Activated gamma-delta T cell treated with anti-CD3 and anti-CD28 coated beads, Interleukin-2, amount 50 U/mL, for 16 hours (primary cell): Measurements from ENCODE around the gene ART3.
"Not testable (repeated sequence)": the region's sequence is repeated elsewhere in the genome, so short reads cannot be mapped to it uniquely, and the experiment has no call there.

Experiments used
- DNase-seq: peaks from one replicate; pipeline ENCODE4 v3.0.0-alpha.2; 2020; ENCODE audit warnings: low read depth

ART3 gene, protein sequence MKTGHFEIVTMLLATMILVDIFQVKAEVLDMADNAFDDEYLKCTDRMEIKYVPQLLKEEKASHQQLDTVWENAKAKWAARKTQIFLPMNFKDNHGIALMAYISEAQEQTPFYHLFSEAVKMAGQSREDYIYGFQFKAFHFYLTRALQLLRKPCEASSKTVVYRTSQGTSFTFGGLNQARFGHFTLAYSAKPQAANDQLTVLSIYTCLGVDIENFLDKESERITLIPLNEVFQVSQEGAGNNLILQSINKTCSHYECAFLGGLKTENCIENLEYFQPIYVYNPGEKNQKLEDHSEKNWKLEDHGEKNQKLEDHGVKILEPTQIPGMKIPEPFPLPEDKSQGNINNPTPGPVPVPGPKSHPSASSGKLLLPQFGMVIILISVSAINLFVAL

DNA sequence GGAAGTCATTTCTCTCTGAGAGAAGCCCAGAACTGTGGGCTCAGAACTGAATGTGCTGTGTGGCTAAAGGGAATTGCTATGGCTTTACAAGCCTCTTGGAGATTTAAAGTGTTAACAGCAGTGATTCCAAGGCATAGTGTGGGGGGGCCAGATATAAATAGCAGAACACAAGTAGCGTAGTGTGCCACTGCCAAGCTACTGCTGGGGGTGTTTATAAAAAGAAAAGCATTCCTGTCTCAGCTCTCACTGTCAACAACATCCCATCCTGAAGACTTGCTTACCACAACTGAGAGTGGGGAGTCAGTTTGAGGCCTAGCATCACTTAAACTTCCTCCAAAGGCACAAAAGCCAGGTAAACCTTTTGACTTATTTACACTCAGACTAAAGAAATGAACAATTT lies at the start of gene ART3:
ART3 (plus strand) TSS at position 242 of the 400 bp plus-strand sequence. CDS start 1,181 bp downstream, outside the sequence.
- no peak for DNase-seq

DNA sequence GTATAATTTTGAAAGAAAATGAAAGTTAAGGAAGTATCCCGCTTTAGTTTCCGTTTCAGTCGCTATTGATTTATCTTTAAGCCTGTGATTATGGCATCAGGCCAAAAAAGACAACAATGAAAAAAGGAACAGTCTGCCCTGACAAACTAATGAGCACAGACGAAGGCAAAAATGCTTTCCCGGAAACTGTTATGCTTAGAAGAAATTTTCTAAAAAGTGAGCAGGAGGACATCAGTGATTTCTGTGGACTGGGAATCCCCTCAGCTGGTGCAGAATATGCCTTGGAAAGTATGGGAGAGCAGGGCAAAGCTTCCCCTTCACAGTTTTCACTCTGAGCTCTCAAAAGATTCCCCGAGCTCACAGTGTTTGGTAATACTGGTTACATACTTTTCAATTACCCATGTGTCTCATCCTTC lies 46.2 kb upstream of the ART3 start:
- DNase-seq = no peak

DNA sequence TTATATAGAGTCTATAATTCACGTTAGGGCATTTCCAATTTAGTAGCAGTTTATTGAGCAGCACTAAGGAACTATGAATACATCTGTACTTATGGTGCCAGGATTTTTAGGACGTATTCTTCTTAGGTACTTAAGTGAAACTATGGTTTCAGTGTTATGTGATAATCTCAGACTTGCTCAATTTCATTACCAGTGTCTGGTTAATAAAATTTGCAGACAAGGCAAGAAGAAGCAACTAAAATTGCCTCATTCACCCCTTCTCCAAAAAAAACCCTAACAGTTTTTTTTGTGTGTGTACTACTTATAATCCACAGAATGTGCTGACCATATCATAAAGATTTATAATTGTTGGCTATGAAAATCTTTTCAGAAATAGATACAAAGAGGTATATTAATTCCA lies 45.2 kb upstream of the ART3 start:
- no peak for DNase-seq

DNA sequence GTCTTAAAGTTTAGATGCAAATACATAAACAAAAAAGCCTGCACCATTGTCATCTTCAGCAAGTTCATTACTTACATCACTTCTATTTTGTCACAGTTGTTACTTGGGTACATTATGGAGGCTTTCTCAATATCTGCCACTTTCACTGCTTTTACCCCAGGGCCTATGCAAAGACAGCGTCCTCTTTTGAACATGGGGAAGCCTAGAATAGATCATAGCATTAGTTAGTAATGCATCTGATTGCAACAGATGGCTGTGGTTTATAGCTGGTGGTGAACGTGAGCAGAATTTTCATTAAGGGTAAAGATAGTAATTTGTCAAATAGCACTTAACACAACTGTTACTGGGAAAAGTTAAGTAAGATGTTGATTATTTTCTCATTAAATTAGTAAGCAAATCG lies 39.4 kb upstream of the ART3 start:
- DNase-seq = no peak

DNA sequence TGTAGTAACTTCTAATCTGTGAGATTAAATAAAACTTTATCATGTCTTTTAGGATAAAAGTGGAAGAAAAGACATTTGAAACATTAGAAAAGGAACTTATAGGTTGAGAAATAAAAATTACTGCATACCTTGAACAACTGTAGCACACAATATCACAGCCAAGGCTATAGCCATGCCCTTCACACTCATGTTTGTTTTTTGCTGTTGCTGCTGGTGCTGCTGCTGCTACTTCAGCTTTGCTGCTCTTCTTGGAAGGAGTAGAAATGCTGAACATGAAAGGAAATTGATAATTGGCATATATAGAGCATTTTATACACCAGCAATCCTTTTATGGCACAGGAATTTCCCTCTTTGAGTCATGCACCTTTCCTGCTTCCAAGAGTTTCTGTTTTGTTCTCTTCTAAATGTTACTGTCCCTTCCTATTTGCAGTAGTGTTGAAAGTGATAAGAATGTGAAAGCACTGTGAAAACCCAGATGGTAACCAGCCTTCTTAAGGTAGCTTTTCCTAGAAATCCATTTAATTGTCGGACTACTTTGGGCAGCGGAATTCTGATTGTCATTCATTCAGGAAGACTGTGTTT lies 38.6 kb upstream of the ART3 start, which contains the start of gene CXCL11:
CXCL11 (minus strand) TSS at position 272 of the 582 bp plus-strand sequence; CDS start at position 189, 83 bp downstream.
- DNase-seq = no peak

DNA sequence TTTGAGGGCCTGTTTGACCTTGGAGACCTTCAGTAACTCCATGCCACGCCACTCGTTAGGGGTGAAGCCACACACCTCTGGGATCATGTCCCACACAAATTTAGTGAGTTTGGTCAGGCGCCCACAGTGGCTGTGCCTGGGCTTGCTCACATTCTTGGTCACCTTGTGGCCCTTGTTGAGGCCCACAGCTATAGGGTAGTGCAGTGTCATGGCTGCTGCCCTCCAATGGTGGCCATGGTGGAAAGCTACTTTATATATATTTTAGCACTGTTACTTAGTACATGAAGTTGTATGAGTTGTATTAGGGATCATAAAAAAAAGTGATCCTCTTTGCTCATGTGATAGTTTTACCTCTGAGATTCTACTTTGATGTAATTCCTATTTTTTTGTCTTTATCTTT lies 37.7 kb upstream of the ART3 start:
- no peak for DNase-seq

DNA sequence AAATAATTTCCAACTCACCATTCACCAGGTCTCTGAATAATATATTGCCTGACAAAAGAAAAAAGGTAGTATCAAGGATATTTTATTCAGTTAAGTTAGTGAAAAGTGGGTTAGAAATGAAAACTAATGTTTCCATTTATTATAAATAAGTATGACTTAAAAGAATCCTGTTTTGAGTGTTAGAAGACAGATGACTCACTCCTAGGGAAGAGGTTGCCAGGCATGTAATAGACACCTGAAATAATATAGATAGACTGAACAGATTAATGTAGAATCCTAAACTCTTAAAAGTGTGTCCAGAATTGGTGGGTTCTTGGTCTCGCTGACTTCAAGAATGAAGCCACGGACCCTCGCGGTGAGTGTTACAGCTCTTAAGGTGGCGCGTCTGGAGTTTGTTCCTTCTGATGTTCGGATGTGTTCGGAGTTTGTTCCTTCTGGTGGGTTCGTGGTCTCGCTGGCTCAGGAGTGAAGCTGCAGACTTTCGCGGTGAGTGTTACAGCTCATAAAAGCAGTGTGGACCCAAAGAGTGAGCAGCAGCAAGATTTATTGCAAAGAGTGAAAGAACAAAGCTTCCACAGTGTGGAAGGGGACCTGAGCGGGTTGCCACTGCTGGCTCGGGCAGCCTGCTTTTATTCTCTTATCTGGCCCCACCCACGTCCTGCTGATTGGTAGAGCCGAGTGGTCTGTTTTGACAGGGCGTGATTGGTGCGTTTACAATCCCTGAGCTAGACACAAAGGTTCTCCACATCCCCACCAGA lies 32.1 kb upstream of the ART3 start:
- not testable (repeated sequence) for DNase-seq

DNA sequence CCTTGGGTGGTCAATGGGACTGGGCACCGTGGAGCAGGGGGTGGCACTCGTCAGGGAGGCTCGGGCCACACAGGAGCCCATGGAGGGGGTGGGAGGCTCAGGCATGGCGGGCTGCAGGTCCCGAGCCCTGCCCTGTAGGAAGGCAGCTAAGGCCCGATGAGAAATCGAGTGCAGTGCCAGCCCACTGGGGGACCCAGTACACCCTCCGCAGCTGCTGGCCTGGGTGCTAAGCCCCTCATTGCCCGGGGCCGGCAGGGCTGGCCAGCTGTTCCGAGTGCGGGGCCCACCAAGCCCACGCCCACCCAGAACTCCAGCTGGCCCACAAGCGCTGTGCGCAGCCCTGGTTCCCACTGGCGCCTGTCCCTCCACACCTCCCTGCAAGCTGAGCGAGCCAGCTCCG lies 31.2 kb upstream of the ART3 start:
- DNase-seq = not testable (repeated sequence)

DNA sequence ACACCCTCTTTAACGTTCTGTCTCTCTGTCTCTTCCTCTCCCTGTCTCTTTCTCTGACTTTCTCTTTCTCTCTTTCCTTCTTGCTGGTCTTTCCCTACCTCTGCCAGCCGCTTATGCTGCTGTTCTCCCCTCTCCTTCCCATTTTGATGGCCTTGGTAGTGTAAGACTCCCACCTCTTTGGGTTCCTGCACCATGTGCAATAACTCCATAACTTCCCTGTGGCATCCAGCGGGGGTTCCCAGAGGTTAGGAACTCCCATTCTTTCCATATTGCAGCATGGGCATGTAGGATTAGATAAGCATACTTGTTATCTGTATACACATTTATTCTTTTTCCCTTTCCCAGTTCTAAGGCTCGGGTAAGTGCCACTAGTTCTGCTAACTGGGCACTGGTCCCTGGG lies 29.8 kb upstream of the ART3 start:
- not testable (repeated sequence) for DNase-seq

DNA sequence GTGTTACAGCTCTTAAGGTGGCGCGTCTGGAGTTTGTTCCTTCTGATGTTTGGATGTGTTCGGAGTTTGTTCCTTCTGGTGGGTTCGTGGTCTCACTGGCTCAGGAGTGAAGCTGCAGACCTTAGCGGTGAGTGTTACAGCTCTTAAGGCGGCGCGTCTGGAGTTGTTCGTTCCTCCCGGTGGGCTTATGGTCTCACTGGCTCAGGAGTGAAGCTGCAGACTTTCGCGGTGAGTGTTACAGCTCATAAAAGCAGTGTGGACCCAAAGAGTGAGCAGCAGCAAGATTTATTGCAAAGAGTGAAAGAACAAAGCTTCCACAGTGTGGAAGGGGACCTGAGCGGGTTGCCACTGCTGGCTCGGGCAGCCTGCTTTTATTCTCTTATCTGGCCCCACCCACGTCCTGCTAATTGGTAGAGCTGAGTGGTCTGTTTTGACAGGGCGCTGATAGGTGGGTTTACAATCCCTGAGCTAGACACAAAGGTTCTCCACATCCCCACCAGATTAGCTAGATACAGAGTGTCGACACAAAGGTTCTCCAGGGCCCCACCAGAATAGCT lies 24.6 kb upstream of the ART3 start:
- DNase-seq = not testable (repeated sequence)

DNA sequence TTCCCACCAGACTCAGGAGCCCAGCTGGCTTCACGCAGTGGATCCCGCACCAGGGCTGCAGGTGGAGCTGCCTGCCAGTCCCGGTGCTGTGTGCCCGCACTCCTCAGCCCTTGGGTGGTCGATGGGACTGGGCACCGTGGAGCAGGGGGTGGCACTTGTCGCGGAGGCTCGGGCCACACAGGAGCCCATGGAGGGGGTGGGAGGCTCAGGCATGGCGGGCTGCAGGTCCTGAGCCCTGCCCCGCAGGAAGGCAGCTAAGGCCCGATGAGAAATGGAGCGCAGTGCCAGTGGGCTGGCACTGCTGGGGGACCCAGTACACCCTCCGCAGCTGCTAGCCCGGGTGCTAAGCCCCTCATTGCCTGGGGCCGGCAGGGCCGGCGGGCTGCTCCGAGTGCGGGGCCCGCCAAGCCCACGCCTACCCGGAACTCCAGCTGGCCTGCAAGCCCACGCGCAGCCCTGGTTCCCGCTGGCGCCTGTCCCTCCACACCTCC lies 23.9 kb upstream of the ART3 start:
- DNase-seq = not testable (repeated sequence)

DNA sequence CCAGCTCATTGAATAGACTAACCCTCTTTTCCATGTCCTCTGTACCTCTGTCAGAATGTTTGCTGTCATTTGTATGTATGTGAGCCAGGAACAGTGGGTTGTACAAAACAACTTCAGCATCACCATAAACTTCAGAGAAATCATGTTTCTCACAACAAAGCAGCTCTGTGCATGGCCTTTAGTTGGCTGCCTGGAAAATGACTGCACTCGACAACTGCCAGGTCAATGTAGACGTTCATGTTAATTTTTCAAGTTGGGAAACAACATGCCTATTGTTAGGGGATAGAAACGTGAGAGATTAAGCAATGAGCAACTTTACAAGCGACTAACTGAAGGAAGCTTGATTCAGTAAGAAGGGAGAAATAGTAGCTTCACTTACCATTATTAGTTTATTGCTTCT lies 20.8 kb upstream of the ART3 start:
- DNase-seq = no peak

DNA sequence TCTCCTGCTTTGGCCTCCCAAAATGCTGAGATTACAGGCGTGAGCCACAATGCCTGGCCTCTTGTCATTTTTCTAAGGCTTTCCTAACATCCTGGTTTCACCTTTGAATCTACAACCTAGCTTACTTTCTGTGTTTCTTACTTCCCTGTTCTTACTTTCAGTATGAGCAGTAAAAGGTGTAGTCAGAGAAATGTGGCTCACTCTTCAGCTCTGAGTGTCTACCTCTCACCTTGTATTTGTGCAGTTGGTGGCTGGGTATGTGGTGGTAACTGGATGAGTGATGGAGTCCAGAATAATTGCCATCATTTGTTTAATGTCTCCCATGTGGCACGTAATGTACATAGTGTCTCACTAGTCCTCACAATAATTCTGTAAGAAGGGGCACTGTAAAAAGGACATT lies 19.5 kb upstream of the ART3 start:
- no peak for DNase-seq

DNA sequence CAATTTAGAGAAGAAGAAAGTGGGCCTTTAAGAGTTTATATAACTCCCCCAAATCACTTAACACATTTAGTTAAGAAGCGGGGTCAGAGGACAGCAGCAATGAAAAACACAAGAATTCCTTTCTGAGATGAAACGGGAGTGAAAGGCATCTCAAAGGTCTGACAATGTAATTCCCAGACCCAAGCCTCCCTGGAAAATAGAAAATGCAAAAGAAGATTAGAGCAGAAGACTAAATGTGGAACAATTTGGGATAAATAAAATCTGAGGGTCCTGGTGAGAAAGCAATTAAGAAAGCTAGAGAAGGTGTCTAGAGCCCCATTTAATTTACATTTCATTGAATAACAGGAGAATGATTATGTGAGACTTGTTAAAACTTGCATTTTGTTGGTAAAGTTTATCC lies 19.1 kb upstream of the ART3 start:
- DNase-seq = no peak

DNA sequence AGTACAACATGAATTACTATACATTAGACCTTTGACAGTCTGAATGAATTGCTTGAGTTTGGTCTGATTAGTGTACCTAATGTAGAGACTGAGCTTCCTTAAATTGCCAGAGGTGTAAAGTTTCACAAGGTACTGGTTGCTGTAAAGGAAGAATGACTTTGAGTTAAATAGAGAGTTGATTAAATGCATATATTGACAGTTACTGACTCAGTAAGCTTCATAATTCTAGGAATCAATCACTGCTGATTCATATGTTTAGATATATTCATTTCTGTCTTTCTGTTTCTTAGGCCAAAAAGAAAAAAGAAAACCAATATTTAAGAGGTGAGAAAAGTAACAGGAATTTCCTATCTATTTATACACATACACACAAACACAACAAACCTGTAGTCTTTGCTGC lies 16.2 kb upstream of the ART3 start:
- DNase-seq = no peak

DNA sequence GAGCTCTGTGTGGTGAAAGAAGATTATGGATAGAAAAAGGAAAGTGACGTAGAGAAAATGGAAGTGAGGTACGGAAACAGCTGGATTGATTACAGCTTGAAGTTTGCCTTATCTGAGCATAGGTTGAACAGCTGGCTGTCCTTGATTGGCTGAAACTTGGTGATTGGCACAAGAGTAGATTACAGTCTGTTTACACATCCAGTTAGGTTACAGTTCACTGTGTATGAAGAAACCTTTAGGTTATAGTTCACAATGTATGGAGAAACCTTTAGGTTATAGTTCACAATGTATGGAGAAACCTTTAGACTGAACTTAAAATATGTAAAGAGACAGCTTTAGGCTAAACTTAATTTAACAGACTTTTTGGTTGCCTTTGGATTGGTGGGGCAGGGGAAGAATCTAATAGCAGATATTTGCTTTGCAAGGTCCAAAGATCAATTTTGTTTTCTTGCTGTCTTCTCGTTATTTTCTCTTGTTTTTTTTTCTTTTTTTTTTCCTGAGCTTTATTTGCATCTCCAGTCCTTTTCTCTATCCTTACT lies 15.6 kb upstream of the ART3 start:
- DNase-seq = no peak

DNA sequence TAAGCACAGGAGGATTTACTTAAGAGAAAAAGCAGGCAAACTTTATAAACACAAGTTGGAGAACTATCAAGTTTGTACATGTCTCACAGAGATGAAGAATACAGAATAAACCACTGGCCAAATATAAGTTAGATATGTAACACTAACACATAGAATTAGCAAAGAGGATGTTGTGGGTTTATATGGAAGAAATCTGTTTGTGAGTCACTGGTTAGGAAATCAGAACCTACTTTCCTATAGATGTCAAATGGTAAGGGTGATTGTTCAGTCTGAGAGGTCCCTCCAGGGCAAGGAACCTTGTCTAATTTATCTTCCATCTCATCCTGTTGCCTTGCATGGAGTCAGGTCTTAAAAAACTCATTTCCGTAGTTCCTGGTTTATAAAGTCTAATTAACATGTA lies 14.8 kb upstream of the ART3 start:
- DNase-seq = no peak

DNA sequence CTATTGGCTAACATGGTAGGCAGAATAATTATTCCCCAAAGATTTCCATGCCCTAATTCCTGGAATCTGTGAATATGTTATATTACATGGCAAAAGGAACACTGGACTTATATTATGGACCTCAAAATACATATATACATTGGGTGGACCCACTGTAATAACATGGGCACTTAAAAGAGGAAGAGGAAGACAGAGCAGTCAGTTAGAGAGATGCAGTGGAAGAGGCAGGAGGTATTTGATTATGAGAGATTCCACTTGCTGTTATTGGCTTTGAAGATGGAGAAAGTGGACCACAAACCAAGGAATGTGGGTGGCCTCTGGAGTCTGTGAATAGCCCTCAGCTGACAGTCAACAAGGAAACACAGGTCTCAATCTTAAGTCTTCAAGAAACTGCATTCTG lies 14.0 kb upstream of the ART3 start:
- DNase-seq = no peak

DNA sequence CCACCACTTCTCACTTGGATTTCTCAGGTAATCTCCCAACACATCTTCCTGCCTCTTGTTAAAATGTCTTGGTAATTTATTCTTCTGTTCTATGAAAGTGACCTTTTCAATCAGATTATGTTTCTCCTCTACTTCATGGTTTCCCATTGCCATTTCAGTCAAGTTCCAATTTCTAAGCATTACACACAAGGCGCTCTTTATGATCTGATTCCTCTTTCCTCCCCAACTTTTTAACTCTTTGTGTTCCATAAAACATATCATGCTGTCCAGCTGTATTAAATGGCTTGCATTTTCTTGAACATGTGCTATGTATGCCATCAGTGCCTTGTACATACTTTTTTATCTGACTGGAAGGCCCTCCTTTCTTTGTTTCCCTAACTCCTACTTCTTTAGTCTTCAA lies 13.1 kb upstream of the ART3 start:
- DNase-seq = no peak

DNA sequence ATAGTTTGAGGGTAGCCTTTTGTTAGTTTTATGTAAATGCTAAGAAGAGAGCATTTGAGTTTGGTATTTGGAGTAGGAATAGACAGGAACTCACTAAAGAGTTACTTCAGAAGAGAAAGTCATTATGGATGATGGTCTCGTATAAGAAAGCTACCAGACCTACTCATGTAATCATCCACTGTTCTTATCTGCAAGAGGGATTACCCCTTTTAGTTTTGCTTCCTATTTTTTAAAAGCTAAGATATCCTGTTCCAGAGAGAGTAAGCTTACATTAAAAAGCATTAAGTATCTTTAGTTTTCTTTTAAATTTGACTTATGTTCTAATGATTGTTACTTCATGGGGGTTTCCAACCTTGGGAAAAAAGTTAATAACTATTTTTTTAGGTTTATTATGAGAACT lies 12.5 kb upstream of the ART3 start:
- no peak for DNase-seq

DNA sequence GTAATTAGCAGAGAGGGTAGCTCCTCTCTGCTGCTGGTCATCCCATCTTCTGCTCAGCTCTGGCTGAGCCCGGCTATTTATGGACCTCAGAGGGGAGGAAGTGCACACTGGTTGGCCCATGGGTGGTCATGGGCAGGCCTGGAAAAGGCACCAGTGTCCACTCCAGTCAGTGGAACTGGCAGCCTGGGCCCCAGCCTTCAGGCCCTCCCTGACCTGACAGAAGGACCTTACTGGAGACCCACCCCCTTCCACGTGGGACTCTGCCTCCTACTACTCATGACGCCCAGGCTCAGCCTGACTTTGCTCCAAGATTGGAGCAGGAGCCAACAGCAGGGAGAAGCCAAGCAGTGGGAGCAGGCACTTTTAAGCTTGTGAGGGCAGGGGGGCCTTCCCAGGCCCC lies 8.0 kb upstream of the ART3 start:
- DNase-seq = no peak

DNA sequence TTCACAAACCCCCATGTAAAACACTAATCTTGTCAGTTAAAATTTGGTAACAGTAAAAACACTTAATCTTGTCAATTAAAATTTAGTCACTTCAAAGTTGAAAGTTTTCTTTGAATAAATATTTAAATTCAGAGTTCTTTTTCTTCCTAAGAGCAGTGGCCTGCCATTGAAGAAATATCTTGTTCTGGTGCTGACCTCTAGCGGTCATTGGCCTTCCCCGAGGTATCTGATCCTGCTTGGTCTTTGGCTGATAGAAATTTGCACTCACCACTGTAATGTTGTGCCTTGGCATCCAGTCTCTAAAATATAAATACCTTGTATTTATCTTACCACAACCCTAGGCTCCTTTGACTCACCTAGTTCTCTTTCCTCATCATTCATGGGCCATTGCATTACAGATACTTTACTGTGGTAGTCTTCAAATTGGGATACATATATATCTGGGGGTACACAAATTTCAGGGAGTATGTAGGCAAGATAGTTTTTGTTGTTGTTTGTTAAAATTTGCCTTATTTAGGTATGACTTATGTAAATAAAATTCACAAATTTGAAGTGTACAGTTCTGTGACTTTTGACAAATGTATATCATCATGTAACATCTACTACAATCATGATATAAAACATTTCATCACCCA lies 6.7 kb upstream of the ART3 start:
- DNase-seq = peak; percentile 39
